ENCODE measurements around the gene MRPL14. TPM values are rescaled to one million over a fixed set of nuclear protein-coding genes. Genes with fewer than 3 reads are reported as not detected.
A peak's percentile ranks its signal among the peaks of the same experiment; 100 is the strongest.

The MRPL14 gene
- total and polyA plus RNA-seq, 12 donors: 22.0 to 94.6 (median 49.3) TPM

GRCh38 chr6:44123544-44123943 is 3.7 kb downstream of the MRPL14 start:
- Histone ChIP-seq H3K9me3 (replicated peaks in 1 of 3) (no peaks in the 10 kb centered on the region), H3K4me3 (no peak overlapping the region), H3K27me3 (no peaks in the 10 kb centered on the region), H3K4me1 (replicated peaks in 1 of 2) (peaks cover 40 to 85% of the 10 kb centered on the region in 2 donors), H3K36me3 (replicated peaks in 1 of 2) (no peaks in the 10 kb centered on the region), H3K27ac (peak overlapping the region in 2 of 5 donors; percentile 18 to 30)
- WGBS, 4 donors: 92 to 98% (median 97%) methylated on average over 2 of the region's 2 CpGs
- TF ChIP-seq POLR2A (IDR thresholded peaks at IDR 0.05) (no peak), CTCF (IDR thresholded peaks at IDR 0.05) (no peak)
- DNase-seq: no peak
- intact Hi-C loops (cut with DNase I): no loop called here

- intact Hi-C loops (cut with DNase I): no loop called here
- peaks cover 37 to 85% of the 10 kb centered on the region in 2 donors for H3K4me1 ChIP-seq (replicated peaks in 1 of 2)
- H3K27me3 ChIP-seq: no peaks in the 10 kb centered on the region
- 28 to 45% (median 35%) methylated on average over 1 of the region's 1 CpG for WGBS, 4 donors
- no peak for TF ChIP-seq POLR2A (IDR thresholded peaks at IDR 0.05)
- TF ChIP-seq CTCF (IDR thresholded peaks at IDR 0.05): no peak
- H3K4me3 ChIP-seq: no peak overlapping the region
- H3K36me3 ChIP-seq (replicated peaks in 1 of 2): no peaks in the 10 kb centered on the region
- no peak for DNase-seq
- H3K27ac ChIP-seq: peak overlapping the region in 3 of 5 donors; percentile 18 to 57 (median 30)
- H3K9me3 ChIP-seq (replicated peaks in 1 of 3): no peaks in the 10 kb centered on the region
These were observed 4.5 kb downstream of the MRPL14 start for GRCh38 chr6:44122801-44123200.

- no peak for TF ChIP-seq CTCF (IDR thresholded peaks at IDR 0.05)
- no peak for TF ChIP-seq POLR2A (IDR thresholded peaks at IDR 0.05)
- H3K4me3 ChIP-seq: no peak overlapping the region
- no peaks in the 10 kb centered on the region for H3K36me3 ChIP-seq (replicated peaks in 1 of 2)
- H3K9me3 ChIP-seq (replicated peaks in 1 of 3): no peaks in the 10 kb centered on the region
- intact Hi-C loops (cut with DNase I): no loop called here
- 59 to 76% (median 66%) methylated on average over 4 of the region's 4 CpGs for WGBS, 4 donors
- H3K27ac ChIP-seq: no peak overlapping the region
- DNase-seq: no peak
- H3K27me3 ChIP-seq: no peaks in the 10 kb centered on the region
- H3K4me1 ChIP-seq (replicated peaks in 1 of 2): peaks cover 42 to 95% of the 10 kb centered on the region in 2 donors
These were observed 6.4 kb downstream of the MRPL14 start for GRCh38 chr6:44120692-44121443.

GRCh38 chr6:44119704-44120262 is 7.5 kb downstream of the MRPL14 start:
- no peak overlapping the region for H3K27ac ChIP-seq
- intact Hi-C loops (cut with DNase I): no loop called here
- no peaks in the 10 kb centered on the region for H3K9me3 ChIP-seq (replicated peaks in 1 of 3)
- H3K27me3 ChIP-seq: no peaks in the 10 kb centered on the region
- no peak overlapping the region for H3K4me3 ChIP-seq
- TF ChIP-seq POLR2A (IDR thresholded peaks at IDR 0.05) (no peak), CTCF (IDR thresholded peaks at IDR 0.05) (no peak)
- 53 to 69% (median 57%) methylated on average over 5 of the region's 5 CpGs for WGBS, 4 donors
- peaks cover 38 to 85% of the 10 kb centered on the region in 2 donors for H3K4me1 ChIP-seq (replicated peaks in 1 of 2)
- peaks cover 0 to 8% of the 10 kb centered on the region in 2 donors for H3K36me3 ChIP-seq (replicated peaks in 1 of 2)
- DNase-seq: no peak

Measured in adrenal gland (tissue), 12 donors.